GM21515 (cell line): ENCODE results near the gene AZU1.
"Not testable (repeated sequence)": the region's sequence is repeated elsewhere in the genome, so short reads cannot be mapped to it uniquely, and the experiment has no call there.

Source experiments
- ATAC-seq: cut with Tn5 transposase; IDR thresholded peaks from one replicate; pipeline ENCODE4 v1.9.1; 2021; ENCODE audit not compliant: unreplicated experiment

The AZU1 gene

GRCh38 chr19:807627-808422 lies 19.8 kb upstream of the AZU1 start:
- no peak for ATAC-seq

DNA sequence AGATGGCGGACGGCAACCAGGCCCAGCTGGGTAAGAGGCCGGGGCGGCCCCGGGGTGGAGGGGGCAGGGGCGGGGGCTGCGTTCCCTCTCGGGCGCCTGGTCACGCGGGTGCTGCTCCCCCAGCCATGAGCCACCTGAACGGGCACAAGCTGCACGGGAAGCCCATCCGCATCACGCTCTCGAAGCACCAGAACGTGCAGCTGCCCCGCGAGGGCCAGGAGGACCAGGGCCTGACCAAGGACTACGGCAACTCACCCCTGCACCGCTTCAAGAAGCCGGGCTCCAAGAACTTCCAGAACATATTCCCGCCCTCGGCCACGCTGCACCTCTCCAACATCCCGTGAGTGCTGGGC lies 19.2 kb upstream of the AZU1 start:
- ATAC-seq = no peak

GRCh38 chr19:810077-810855 lies 17.4 kb upstream of the AZU1 start:
- no peak for ATAC-seq

DNA sequence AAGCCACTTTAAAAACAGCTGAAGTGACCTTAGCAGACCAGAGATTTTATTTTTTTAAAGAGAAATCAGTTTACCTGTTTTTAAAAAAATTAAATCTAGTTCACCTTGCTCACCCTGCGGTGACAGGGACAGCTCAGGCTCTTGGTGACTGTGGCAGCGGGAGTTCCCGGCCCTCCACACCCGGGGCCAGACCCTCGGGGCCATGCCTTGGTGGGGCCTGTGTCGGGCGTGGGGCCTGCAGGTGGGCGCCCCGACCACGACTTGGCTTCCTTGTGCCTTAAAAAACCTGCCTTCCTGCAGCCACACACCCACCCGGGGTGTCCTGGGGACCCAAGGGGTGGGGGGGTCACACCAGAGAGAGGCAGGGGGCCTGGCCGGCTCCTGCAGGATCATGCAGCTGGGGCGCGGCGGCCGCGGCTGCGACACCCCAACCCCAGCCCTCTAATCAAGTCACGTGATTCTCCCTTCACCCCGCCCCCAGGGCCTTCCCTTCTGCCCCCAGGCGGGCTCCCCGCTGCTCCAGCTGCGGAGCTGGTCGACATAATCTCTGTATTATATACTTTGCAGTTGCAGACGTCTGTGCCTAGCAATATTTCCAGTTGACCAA lies 16.7 kb upstream of the AZU1 start:
- no peak for ATAC-seq

GRCh38 chr19:811506-812048 lies 16.1 kb upstream of the AZU1 start:
- no peak for ATAC-seq

GRCh38 chr19:812049-812746 lies 15.4 kb upstream of the AZU1 start:
- ATAC-seq = no peak

DNA sequence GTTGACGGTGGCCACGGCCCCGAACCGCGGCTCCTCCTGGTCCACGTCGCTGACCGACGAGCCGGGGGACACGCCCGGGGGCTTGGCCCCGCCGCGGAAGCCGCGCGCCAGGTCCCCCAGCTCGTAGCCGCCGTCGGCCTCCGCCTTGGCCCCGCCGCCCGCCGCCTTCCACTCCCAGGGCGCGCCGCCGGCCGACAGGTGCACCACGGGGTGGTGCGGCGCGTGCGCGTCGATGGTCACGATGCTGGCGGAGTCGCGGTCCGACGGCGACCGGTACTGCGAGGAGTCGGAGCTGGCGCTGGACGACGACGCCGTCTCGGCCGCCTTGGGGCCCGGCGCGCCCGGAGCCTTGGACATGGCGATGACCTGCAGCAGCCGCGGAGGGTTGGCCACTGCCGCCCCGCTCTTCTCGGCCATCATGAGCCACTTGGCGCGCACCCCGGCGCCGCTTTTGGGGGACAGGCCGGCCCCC lies 14.9 kb upstream of the AZU1 start:
- ATAC-seq = no peak

DNA sequence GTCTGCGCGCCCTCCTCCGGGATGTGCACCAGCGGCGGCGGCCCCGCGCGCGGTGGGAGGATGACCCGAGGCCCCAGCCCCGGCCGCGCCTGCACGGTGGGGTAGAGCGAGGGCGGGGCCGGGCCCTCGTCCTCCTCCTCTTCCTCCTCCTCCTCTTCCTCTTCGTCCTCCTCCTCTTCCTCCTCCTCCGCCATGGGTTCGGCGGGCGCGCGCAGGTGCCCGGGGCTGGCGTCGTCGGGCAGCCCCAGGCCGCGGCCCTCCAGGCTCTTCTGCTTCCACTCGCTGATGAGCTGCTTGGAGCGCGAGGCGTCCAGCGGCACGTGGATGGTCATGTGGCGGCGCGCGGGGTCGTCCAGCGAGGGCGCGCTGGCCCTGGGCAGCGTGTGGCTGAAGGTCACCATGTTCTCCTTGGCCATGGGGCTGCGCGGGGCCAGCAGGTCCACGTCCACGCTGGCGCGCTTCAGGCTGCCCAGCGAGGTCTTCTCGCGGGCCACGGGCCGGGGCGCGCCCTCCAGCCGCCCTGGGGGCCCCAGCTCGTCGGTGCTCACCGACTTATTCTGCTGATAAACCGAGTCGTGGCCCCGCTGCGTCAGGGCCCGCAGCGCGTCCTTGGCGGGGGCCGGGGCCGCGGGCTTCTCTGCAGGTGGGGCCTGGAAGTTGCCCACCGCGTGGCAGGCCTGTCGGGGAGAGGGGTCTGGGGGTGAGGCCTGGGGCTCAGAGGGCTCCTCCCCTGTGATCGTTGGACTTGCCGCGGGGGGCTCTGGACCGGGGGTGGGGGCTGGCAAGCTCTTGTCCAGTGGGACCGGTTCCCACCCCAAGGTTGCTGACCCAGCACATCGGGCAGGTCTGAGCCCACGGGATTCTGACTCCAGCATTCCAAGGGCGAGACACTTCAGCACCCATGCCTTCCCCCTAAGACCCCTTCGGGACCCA lies 14.2 kb upstream of the AZU1 start:
- no peak for ATAC-seq

GRCh38 chr19:814152-815078 lies 13.2 kb upstream of the AZU1 start:
- no peak for ATAC-seq

GRCh38 chr19:815079-815774 lies 12.4 kb upstream of the AZU1 start:
- no peak for ATAC-seq

DNA sequence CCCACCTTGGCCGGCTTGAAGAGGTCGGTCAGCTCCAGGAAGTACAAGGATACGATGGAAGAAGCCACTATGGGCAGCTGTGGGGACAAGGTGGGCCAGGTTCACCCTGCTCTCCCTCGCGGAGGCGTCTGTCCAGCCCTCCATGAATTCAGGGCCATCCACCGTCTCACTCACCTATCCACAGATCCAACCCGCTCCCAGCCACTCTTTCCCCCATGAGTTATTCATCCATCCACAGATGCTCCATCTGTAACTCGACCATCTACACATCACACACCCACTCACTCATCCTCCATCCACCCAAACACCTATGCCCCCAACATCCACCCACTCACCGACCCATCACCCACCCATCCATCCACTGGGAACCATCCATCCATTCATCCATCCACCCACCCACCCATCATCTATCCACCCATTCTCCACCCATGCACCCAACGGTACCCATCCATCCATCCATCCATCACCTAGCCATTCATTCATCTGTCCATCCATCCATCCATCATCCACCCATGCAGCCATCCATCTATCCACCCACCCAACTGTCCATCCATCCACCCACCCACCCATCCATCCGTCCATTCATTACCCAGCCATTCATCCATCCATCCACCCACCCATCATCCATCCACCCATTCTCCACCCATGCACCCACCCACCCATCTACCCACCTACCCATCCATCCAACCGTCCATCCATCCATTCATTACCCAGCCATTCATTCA lies 11.7 kb upstream of the AZU1 start:
- no peak for ATAC-seq

GRCh38 chr19:816500-816857 lies 11.2 kb upstream of the AZU1 start:
- ATAC-seq = no peak

- ATAC-seq = not testable (repeated sequence)
These were observed 7.4 kb upstream of the AZU1 start for GRCh38 chr19:820212-820611.

DNA sequence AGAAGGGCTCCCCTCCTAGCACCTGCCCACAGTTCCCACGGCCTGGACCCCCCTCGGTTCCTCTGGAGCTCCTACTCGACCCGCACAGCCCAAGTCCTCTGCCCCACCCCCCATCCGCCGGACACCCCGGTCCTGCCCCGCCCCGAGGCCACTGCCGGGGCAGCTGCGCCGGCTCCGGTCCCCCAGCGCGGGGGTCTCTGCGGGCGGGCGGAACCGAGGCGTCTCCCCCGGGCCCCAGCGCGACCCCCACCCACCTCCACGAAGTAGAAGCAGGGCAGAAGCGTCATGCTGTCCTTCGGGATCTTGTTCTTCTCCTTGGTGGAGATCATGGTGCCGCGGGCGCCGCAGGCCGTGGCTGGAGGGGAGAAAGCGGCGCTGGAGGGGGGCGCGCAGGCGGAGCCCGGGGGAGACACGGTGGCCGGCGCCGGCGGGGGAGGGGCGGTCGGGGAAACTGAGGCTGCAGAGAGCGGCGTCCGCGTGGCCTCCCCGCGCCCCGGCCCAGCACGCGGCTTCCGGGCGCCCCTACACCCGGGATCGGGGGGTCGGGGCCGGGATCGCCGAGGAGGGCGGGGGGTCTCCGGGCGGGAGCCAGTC lies 6.3 kb upstream of the AZU1 start:
- no peak for ATAC-seq

DNA sequence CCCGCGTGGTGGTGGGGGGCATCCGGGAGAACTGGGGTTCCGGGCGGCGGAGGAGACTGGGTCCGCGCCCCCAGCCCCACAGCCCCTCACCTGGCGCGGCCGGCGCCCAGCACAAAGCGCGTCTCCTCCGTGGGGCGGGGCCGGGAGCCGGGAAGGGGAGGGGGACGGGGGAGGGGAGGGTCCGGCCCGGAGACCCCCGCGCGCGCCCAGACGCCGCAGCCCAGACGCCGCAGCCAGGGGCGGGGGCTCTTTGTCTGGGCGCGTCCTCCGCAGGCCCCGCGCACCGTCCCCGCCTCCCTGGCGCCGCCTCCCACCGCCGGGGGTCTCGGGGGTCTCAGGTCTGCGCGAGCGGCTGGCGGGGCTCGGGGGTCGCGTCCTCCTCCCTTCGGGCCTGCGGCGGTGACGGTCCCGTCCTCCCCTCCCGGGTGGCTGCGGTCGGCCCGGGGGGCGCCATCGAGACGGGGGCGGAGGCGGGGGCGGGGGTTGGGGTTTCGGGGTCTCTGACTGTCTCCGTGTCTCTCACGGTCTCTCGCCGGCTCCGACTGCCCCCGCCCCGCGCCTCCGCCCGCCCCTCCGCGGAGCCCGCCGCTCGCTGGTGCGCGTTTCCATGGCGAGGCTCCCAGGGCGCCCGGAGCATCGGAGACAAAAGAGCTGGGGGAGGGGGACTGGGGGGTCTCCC lies 5.7 kb upstream of the AZU1 start, which contains the start of gene PLPPR3:
Gene PLPPR3 (minus strand): TSS at position 131 of the 679 bp plus-strand sequence. CDS start 396 bp downstream, outside the sequence.
- ATAC-seq = no peak

- ATAC-seq = no peak
These were observed 4.0 kb upstream of the AZU1 start for GRCh38 chr19:823565-824121.
